Fibroblast of mammary gland (primary cell): ENCODE data around the gene IFNAR2.
"Not testable (repeated sequence)": the region's sequence is repeated elsewhere in the genome, so short reads cannot be mapped to it uniquely, and the experiment has no call there.

Experiments used
- DNase-seq: peaks from one replicate; pipeline ENCODE4 v3.0.0-alpha.2; 2010; ENCODE audit warnings: low read depth
- H3K4me3 ChIP-seq: 2 replicates; pipeline ENCODE4 v1.5.1; 2011; ENCODE audit warnings: low read depth, mild to moderate bottlenecking, low read length, moderate library complexity; ENCODE audit not compliant: control insufficient read depth
- TF ChIP-seq, protein P1 (sequence below): conservative IDR thresholded peaks from 2 replicates; pipeline ENCODE4 v1.5.1; 2011; ENCODE audit warnings: low read depth, low read length, inconsistent platforms; ENCODE audit not compliant: control insufficient read depth, insufficient read depth

The IFNAR2 gene

DNA sequence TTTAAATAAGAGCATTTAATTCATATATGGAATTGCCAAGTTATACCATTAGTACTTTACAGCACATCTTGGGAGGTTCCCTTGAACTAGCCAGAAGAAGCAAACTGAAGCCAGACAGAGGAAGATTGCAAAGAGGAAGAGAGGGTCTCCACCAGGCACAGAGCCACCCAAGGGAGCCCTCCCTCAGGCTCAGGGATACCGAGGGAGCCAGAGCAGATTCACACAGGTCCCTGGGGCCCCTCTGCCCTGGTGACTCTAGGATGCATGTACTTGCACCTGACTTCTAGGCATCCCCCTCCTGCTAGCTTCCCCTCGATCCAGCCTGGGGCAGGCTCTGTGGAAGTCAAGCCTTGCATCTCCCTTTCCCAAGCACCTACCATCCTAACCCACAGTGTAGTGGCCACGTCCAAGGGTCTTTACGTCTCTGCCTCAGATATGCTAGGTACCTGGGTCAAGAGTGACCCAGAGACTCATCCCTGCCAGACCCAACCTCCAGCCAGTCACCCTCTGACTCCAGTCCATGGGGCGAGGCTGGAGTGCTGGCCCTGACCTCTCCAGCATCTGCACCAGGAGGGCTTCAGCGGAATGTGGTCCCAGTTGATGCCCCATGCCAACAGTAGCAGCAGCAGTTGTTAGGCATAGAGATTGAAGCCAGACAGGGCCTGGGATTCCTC is 6.4 kb downstream of the IFNAR2 start:
- TF ChIP-seq, protein P1, sequence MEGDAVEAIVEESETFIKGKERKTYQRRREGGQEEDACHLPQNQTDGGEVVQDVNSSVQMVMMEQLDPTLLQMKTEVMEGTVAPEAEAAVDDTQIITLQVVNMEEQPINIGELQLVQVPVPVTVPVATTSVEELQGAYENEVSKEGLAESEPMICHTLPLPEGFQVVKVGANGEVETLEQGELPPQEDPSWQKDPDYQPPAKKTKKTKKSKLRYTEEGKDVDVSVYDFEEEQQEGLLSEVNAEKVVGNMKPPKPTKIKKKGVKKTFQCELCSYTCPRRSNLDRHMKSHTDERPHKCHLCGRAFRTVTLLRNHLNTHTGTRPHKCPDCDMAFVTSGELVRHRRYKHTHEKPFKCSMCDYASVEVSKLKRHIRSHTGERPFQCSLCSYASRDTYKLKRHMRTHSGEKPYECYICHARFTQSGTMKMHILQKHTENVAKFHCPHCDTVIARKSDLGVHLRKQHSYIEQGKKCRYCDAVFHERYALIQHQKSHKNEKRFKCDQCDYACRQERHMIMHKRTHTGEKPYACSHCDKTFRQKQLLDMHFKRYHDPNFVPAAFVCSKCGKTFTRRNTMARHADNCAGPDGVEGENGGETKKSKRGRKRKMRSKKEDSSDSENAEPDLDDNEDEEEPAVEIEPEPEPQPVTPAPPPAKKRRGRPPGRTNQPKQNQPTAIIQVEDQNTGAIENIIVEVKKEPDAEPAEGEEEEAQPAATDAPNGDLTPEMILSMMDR = no peak
- no peak overlapping the region for H3K4me3 ChIP-seq
- no peak for DNase-seq

DNA sequence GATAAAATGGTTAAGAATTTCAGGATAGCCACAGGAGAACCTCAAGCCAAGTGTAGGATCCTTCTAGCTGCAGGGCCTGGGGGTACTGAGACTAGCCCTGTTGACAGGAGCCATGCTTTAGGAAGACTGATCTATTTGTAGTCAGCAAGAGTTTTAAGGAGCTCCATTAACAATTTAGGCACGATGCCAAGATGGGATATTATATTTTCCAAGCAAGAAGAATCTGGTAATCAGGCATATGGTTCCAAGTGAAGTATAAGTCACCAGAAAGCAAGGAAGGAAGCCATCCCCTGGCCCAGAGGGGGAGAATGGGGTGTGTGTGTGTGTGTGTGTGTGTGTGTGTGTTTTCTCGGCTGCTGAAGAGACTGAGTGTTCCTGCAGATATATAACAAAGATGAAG is 7.0 kb downstream of the IFNAR2 start:
- TF ChIP-seq, protein P1 = no peak
- DNase-seq = no peak
- no peak overlapping the region for H3K4me3 ChIP-seq

DNA sequence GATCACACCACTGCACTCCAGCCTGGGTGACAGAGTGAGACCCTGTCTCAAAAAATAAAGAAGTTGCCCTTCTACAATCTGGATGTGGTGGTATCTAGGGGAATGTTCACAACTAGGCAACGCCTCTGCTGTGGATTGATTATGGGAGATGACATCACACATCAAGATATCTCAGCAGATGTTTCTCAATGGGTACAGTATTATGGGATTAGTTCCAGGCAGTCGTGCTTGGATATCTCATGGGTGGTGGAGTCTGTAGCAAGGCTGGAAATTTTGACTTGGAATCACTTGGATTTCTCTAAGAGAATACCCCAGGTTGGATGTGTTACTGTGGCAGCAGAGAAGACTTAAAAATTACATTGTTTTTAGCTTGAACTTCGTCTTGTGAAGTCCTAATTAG is 7.7 kb downstream of the IFNAR2 start:
- no peak overlapping the region for H3K4me3 ChIP-seq
- DNase-seq = no peak
- TF ChIP-seq, protein P1 = no peak

DNA sequence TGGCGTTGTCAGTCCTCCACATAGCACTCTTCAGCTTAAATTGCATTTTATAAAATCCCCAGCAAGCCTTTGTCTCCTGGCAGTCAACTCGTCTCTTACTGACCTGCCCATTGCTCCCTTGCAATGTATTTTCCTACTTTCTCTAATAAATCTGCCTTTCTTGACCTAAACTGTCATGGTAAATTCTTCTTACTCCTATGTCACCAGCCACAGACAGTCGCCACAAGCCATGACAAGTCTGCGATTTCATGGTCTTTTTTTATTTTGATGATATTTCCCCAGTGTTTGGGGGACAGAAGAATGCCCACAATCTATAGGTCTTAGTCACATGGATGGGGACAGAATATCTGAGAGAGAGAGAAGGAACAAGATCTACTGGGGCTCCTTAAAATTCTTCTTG is 8.4 kb downstream of the IFNAR2 start:
- TF ChIP-seq, protein P1 = no peak
- no peak for DNase-seq
- H3K4me3 ChIP-seq = no peak overlapping the region

GRCh38 chr21:33238565-33239255 is 9.0 kb downstream of the IFNAR2 start:
- H3K4me3 ChIP-seq = no peak overlapping the region
- TF ChIP-seq, protein P1 = no peak
- DNase-seq = no peak

DNA sequence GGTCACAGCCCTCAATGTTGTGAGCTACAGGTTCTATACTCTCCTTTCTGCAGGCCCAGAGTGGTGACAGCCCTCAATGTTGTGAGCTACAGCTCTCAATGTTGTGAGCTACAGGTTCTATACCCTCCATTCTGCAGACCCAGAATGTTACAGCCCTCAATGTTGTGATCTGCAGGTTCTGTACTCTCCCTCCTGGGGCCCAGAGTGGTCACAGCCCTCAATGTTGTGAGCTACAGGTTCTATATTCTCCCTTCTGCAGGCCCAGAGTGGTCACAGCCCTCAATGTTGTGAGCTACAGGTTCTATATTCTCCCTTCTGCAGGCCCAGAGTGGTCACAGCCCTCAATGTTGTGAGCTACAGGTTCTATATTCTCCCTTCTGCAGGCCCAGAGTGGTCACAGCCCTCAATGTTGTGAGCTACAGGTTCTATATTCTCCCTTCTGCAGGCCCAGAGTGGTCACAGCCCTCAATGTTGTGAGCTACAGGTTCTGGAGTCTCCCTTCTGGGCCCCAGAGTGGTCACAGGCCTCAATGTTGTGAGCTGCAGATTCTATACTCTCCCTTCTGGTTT is 9.9 kb downstream of the IFNAR2 start:
- DNase-seq, H3K4me3 ChIP-seq: not testable (repeated sequence)

DNA sequence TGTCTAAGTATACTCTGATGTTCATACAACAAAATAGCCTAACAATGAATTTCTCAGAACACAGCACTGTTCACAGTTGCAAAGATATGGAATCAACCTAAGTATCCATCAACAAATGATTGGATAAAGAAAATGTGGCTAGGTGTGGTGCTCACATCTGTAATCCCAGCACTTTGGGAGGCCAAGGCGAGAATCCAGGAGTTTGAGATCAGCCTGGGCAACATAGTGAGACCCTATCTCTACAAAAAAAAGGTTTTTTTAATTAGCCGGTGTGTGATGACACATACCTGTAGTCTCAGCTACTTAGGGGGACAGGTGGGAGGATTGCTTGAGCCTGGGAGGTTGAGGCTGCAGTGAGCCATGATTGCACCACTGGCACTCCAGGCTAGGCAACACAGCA is 10.7 kb downstream of the IFNAR2 start:
- no peak overlapping the region for H3K4me3 ChIP-seq
- TF ChIP-seq, protein P1 = no peak
- no peak for DNase-seq
